Osteocyte (in vitro differentiated cells): Measurements from ENCODE around the gene DNAJB1. TPM values are rescaled to one million over a fixed set of nuclear protein-coding genes. Genes with fewer than 3 reads are reported as not detected.

Experiments used
- DNase-seq: peaks from one replicate; pipeline ENCODE4 v3.0.0; 2021; ENCODE audit warnings: mixed read lengths; ENCODE audit not compliant: unreplicated experiment; ENCODE audit errors: extremely low spot score
- H3K27ac Mint-ChIP-seq: one replicate; pipeline ENCODE4 v1.8.0; 2021; ENCODE audit warnings: mild to moderate bottlenecking, mixed read lengths; ENCODE audit not compliant: unreplicated experiment
- H3K27me3 Mint-ChIP-seq: one replicate; pipeline ENCODE4 v1.8.0; 2021; ENCODE audit warnings: mixed read lengths; ENCODE audit not compliant: unreplicated experiment
- H3K36me3 Mint-ChIP-seq: one replicate; pipeline ENCODE4 v1.8.0; 2021; ENCODE audit warnings: mixed read lengths; ENCODE audit not compliant: unreplicated experiment
- H3K4me1 Mint-ChIP-seq: one replicate; pipeline ENCODE4 v1.8.0; 2021; ENCODE audit warnings: mixed read lengths; ENCODE audit not compliant: unreplicated experiment
- H3K4me3 Mint-ChIP-seq: one replicate; pipeline ENCODE4 v1.8.0; 2021; ENCODE audit warnings: mild to moderate bottlenecking, moderate library complexity, mixed read lengths; ENCODE audit not compliant: unreplicated experiment
- H3K9me3 Mint-ChIP-seq: one replicate; pipeline ENCODE4 v1.8.0; 2021; ENCODE audit warnings: mixed read lengths; ENCODE audit not compliant: unreplicated experiment
- CTCF ChIP-seq: fragments of 200-600 bp; sonication (generic); IDR thresholded peaks from 2 replicates; pipeline ENCODE4 v1.5.0; 2021; ENCODE audit warnings: antibody characterized with exemption, mild to moderate bottlenecking, moderate library complexity
- microRNA-seq: library from miRNA; unstranded; fragments of <30 nt; microRNA quantifications from one replicate; pipeline ENCODE4 v1.1.0, GENCODE V29; 2020; ENCODE audit not compliant: unreplicated experiment
- total RNA-seq: library from RNA; stranded (reverse); gene quantifications from 2 replicates; pipeline ENCODE4 v1.2.1, GENCODE V29; 2021

Gene DNAJB1
- total RNA-seq, 1 donor from 2014 or later = 80.0 TPM

DNA sequence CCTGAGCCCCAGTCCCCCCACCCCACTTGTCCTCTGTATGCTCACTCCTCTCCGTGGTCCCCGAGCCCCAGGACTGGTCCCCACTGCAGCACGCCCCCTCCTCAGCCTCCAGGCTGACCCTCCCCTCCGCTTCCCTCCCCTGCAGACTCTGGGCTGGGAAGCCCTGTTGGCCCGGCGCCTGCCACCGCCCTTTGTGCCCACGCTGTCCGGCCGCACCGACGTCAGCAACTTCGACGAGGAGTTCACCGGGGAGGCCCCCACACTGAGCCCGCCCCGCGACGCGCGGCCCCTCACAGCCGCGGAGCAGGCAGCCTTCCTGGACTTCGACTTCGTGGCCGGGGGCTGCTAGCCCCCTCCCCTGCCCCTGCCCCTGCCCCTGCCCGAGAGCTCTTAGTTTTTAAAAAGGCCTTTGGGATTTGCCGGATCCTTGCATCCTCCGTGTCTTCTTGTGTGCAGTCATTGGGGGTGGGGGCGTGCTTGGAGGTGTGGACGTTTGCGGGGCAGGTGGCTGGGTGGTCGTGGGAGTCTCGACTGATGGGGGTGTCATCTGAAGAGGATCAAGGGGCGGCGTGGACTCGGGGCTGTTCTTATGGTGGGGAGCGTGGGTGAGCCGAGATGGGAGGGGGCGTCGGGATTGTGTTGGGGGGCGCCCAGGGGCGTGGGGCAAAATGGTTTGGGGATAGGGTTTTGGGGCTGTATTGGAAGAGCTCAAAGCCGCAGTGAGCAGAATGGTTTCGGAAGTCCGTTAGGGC lies 46.6 kb downstream of the DNAJB1 start:
- Mint-ChIP-seq H3K9me3 (no peaks in the 10 kb centered on the region), H3K4me1 (peaks cover 26% of the 10 kb centered on the region), H3K27ac (no peak overlapping the region), H3K4me3 (no peak overlapping the region), H3K27me3 (no peaks in the 10 kb centered on the region), H3K36me3 (peaks cover 7% of the 10 kb centered on the region)
- DNase-seq = no peak
- TF ChIP-seq CTCF = no peak

DNA sequence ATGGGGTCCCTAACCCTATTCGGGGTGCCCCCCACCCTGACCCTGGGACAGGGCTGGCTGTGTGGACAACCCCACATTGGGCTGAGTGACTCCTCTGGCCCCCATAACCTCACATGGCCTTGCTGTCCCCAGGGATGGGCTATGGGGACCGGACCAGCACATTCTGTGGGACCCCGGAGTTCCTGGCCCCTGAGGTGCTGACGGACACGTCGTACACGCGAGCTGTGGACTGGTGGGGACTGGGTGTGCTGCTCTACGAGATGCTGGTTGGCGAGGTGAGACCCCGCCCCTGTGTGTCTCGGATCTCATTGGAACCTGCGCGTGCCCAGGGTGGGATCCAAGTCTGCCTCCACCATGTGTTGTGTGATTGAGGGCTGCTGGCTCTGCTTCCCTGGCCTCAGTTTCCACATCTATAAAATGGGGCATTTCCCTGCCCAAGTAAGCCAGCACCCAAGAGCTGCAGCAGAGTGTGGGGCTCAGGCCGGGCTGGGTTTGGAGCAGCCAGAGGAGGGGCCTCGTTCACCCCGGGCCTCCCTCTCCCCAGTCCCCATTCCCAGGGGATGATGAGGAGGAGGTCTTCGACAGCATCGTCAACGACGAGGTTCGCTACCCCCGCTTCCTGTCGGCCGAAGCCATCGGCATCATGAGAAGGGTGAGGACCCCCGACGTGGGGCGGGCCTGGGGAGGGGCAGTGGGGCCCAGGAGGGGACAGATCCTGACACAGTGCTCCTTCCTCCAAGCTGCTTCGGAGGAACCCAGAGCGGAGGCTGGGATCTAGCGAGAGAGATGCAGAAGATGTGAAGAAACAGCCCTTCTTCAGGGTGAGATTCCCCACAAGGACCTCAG lies 47.9 kb downstream of the DNAJB1 start:
- peaks cover 11% of the 10 kb centered on the region for H3K36me3 Mint-ChIP-seq
- H3K4me3 Mint-ChIP-seq = no peak overlapping the region
- H3K9me3 Mint-ChIP-seq = no peaks in the 10 kb centered on the region
- no peak overlapping the region for H3K27ac Mint-ChIP-seq
- H3K4me1 Mint-ChIP-seq = peaks cover 13% of the 10 kb centered on the region
- TF ChIP-seq CTCF = no peak
- H3K27me3 Mint-ChIP-seq = no peaks in the 10 kb centered on the region
- DNase-seq = no peak

DNA sequence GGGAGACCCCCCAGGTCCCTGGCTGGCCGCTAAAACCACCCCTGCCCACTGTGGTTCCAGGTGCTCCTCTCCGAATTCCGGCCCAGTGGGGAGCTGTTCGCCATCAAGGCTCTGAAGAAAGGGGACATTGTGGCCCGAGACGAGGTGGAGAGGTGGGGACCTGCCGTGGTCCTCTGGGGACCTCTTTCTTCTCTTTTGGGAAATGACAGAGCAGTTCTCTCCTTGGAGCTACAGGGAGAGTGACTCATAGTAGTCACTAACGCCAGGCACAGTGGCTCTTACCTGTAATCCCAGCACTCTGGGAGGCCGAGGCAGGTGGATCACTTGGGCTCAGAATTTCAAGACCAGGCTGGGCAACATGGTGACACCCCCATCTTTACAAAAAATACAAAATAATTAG lies 50.4 kb downstream of the DNAJB1 start:
- no peaks in the 10 kb centered on the region for H3K9me3 Mint-ChIP-seq
- peaks cover 21% of the 10 kb centered on the region for H3K36me3 Mint-ChIP-seq
- no peak for DNase-seq
- H3K4me1 Mint-ChIP-seq = peaks cover 5% of the 10 kb centered on the region
- no peak overlapping the region for H3K4me3 Mint-ChIP-seq
- no peak overlapping the region for H3K27ac Mint-ChIP-seq
- no peaks in the 10 kb centered on the region for H3K27me3 Mint-ChIP-seq
- TF ChIP-seq CTCF = no peak

GRCh38 chr19:14467391-14467790 lies 50.8 kb downstream of the DNAJB1 start:
- no peak overlapping the region for H3K4me3 Mint-ChIP-seq
- no peaks in the 10 kb centered on the region for H3K27me3 Mint-ChIP-seq
- no peaks in the 10 kb centered on the region for H3K9me3 Mint-ChIP-seq
- H3K4me1 Mint-ChIP-seq = peaks cover 5% of the 10 kb centered on the region
- no peak for TF ChIP-seq CTCF
- H3K36me3 Mint-ChIP-seq = peaks cover 25% of the 10 kb centered on the region
- DNase-seq = no peak
- H3K27ac Mint-ChIP-seq = no peak overlapping the region

Small RNA genes within 50 kb of the gene (microRNA-seq; reads per million reads assigned to microRNA genes)
- gene MIR639 = not detected

Other genes starting within 250 kb of the DNAJB1 start
- 2.0 and 2.1 TPM in 2 replicates for gene ADGRE5, start 137.0 kb downstream of the DNAJB1 start, total RNA-seq
- 66.0 and 71.0 TPM in 2 replicates for gene DDX39A, start 99.1 kb downstream of the DNAJB1 start, total RNA-seq
- gene PKN1, start 85.1 kb downstream of the DNAJB1 start, total RNA-seq = 151 and 162 TPM in 2 replicates
- gene PTGER1, start 43.0 kb downstream of the DNAJB1 start, total RNA-seq = 1.0 and 1.6 TPM in 2 replicates
- gene GIPC1, start 22.3 kb downstream of the DNAJB1 start, total RNA-seq = 89.0 and 90.3 TPM in 2 replicates
- 136 and 139 TPM in 2 replicates for gene TECR, start 11.2 kb upstream of the DNAJB1 start, total RNA-seq
- gene NDUFB7, start 53.7 kb upstream of the DNAJB1 start, total RNA-seq = 149 and 158 TPM in 2 replicates
- gene CLEC17A, start 64.7 kb upstream of the DNAJB1 start, total RNA-seq = not detected in 2 replicates
- not detected in 2 replicates for gene ADGRE3, start 156.4 kb upstream of the DNAJB1 start, total RNA-seq
- 23.0 and 26.2 TPM in 2 replicates for gene ZNF333, start 171.7 kb upstream of the DNAJB1 start, total RNA-seq